A673 (cell line): ENCODE results near the gene LTV1.

ENCODE experiments used
- EZH2 ChIP-seq: fragments of 200-600 bp; sonication (generic); IDR thresholded peaks from 2 replicates; pipeline ENCODE4 v1.6.1; 2017; ENCODE audit warnings: borderline replicate concordance, low read depth, mild to moderate bottlenecking, mixed read lengths, antibody characterized with exemption, low read length; ENCODE audit not compliant: poor library complexity, severe bottlenecking
- TF ChIP-seq, protein P1 (sequence below): fragments of 300-800, 200-600 bp; sonication (generic); conservative IDR thresholded peaks from 2 replicates; pipeline ENCODE4 v1.5.1; 2017; ENCODE audit warnings: low read depth, mild to moderate bottlenecking, antibody characterized with exemption, low read length, moderate library complexity, mixed read lengths

DNA sequence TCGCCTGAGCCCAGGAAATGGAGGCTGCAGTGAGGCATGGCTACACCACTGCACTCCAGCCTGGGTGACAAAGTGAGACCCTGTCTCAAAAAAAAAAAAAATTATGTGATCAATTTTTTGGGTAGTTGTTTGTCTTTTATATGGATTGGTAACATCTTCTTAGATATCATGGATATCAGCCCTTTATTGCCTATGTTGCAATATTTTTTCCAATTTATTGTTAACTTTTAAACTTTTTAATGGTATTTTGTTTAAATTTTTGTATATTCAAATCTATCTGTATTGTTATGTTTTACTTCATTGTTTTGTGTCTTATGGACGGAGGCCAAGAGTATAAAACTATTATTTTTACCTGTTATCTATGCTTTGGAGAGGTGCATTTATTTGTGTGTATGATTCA is 32.4 kb upstream of the LTV1 start:
- TF ChIP-seq, protein P1, sequence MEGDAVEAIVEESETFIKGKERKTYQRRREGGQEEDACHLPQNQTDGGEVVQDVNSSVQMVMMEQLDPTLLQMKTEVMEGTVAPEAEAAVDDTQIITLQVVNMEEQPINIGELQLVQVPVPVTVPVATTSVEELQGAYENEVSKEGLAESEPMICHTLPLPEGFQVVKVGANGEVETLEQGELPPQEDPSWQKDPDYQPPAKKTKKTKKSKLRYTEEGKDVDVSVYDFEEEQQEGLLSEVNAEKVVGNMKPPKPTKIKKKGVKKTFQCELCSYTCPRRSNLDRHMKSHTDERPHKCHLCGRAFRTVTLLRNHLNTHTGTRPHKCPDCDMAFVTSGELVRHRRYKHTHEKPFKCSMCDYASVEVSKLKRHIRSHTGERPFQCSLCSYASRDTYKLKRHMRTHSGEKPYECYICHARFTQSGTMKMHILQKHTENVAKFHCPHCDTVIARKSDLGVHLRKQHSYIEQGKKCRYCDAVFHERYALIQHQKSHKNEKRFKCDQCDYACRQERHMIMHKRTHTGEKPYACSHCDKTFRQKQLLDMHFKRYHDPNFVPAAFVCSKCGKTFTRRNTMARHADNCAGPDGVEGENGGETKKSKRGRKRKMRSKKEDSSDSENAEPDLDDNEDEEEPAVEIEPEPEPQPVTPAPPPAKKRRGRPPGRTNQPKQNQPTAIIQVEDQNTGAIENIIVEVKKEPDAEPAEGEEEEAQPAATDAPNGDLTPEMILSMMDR = no peak
- TF ChIP-seq EZH2 = no peak
